Ovary (tissue), 9 donors: ENCODE measurements around the gene KCNJ10. TPM values are rescaled to one million over a fixed set of nuclear protein-coding genes. Genes with fewer than 3 reads are reported as not detected.

Source experiments
- DNase-seq, 5 donors: peaks; one replicate each; pipeline ENCODE4 v3.0.0-alpha.2; 2019 to 2020
- H3K27ac ChIP-seq, 2 donors: fragments of 200-600 bp; one replicate each; pipeline versions ENCODE4 v1.5.1 to v1.8.0; 2019 to 2022
- H3K27me3 ChIP-seq: fragments of 200-600 bp; one replicate; pipeline ENCODE4 v1.8.0; 2022
- H3K36me3 ChIP-seq: fragments of 200-600 bp; sonication (generic); one replicate; pipeline ENCODE4 v1.5.1; 2019
- H3K4me1 ChIP-seq: one replicate; pipeline ENCODE4 v1.8.1; 2013; ENCODE audit warnings: mild to moderate bottlenecking, moderate library complexity; ENCODE audit not compliant: insufficient read depth
- H3K4me3 ChIP-seq: fragments of 200-600 bp; sonication (generic); one replicate; pipeline ENCODE4 v1.5.1; 2017
- H3K9me3 ChIP-seq, 2 donors: fragments of 200-600 bp in 1 of 2; sonication (generic) in 1 of 2; one replicate each; pipeline versions ENCODE4 v1.5.1 to v1.8.1; 2013 to 2019; ENCODE audit warnings: mild to moderate bottlenecking in 1 of 2, moderate library complexity in 1 of 2
- EP300 ChIP-seq: sonication (generic); formaldehyde crosslinking; IDR thresholded peaks from one replicate; pipeline ENCODE4 v1.6.1; 2017; ENCODE audit warnings: antibody characterized with exemption
- POLR2A ChIP-seq: fragments of 450-650 bp; IDR thresholded peaks from one replicate; pipeline ENCODE4 v1.6.1; 2017; ENCODE audit warnings: antibody characterized with exemption, mild to moderate bottlenecking, moderate library complexity
- WGBS, 3 donors: extraction: QIAGEN DNeasy Blood & Tissue Kit in 1 of 3; methylation state at CpG; one replicate each; pipeline versions ENCODE4 v1.1.5 to v1.1.7; 2013 to 2017; 5-methylcytosine and 5-hydroxymethylcytosine counted together
- intact Hi-C, 4 donors: fragments of 100-400 bp; cut with DNase I; formaldehyde crosslinking; loops; one replicate each; pipeline versions ENCODE4 v1.11.0 to v1.15.1; 2022 to 2023
- polyA plus RNA-seq, 2 donors: library from polyadenylated mRNA; stranded (reverse); fragments of 200-250 nt in 1 of 2; fragments of 350-450 nt in 1 of 2; fragmentation: Illumina TruSeq in 1 of 2; extraction: RNeasy Lipid Tissue Mini Kit (QIAGEN cat#74804) in 1 of 2; gene quantifications; one replicate each; pipeline ENCODE4 v1.2.3, GENCODE V29; 2013 to 2014
- total RNA-seq, 7 donors: library from RNA; depleted of rRNA in 2 of 7; stranded (reverse); fragments of >200 nt in 2 of 7; fragmentation: NEBNext Ultra II Directional in 3 of 7; extraction: Animal tissue kit (Norgen Biotek cat#: 25700) in 3 of 7; gene quantifications; one replicate each; pipeline versions ENCODE4 v1.1.0 to v1.2.4, GENCODE V29; 2016 to 2023
- TF ChIP-seq, protein P1 (sequence below), 3 donors: fragments of 450-650 bp in 2 of 3; fragments of 200-600 bp in 1 of 3; IDR thresholded peaks; one replicate each; pipeline versions ENCODE4 v1.5.1 to v1.8.0; 2016 to 2022; ENCODE audit warnings: antibody characterized with exemption in 3 of 3, mild to moderate bottlenecking in 1 of 3
- donor health status: DM: no; HTN: no; CAD: no; lungs with moderate emphysema.
- donor health status: DM: no; HTN: no; CAD: no.
- donor health status: Bipolar disorder and iron deficiency.
- donor health status: DM: yes; HTN: yes; CAD: no.
- donor health status: DM: no; HTN: no; CAD: no.
- donor health status: DM: yes; HTN: yes; CAD: no.

Gene KCNJ10
- total and polyA plus RNA-seq, 9 donors = 0.02 to 0.28 (median 0.17) TPM; not detected in 5

DNA sequence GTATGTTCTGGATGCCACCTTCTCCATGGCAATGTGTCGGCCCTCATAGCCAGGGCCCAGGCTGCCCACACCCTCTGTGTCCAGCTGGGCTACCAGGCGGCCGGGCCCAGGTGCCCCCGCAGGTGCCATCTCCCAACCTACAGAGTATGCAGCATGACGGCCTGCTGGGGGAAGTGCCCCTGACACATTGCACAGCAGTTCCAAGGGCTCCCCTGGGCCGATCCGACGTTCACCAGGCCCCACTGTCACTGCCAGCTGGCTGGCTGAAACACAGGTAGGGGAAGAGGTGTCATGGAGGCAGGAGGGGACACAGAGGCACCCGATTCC, 23.1 kb upstream of the KCNJ10 start:
- no peaks in the 10 kb centered on the region for H3K9me3 ChIP-seq
- TF ChIP-seq EP300 = no peak
- TF ChIP-seq, protein P1, sequence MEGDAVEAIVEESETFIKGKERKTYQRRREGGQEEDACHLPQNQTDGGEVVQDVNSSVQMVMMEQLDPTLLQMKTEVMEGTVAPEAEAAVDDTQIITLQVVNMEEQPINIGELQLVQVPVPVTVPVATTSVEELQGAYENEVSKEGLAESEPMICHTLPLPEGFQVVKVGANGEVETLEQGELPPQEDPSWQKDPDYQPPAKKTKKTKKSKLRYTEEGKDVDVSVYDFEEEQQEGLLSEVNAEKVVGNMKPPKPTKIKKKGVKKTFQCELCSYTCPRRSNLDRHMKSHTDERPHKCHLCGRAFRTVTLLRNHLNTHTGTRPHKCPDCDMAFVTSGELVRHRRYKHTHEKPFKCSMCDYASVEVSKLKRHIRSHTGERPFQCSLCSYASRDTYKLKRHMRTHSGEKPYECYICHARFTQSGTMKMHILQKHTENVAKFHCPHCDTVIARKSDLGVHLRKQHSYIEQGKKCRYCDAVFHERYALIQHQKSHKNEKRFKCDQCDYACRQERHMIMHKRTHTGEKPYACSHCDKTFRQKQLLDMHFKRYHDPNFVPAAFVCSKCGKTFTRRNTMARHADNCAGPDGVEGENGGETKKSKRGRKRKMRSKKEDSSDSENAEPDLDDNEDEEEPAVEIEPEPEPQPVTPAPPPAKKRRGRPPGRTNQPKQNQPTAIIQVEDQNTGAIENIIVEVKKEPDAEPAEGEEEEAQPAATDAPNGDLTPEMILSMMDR (IDR thresholded peaks at IDR 0.05) = no peak
- TF ChIP-seq POLR2A = no peak
- intact Hi-C loops = loop anchor here in 1 of 4 donors (10.0 kb wide), 1 partner anchor 162 kb away; no protein-coding TSS in a partner anchor
- peaks cover 6% of the 10 kb centered on the region for H3K4me1 ChIP-seq
- no peaks in the 10 kb centered on the region for H3K27me3 ChIP-seq
- no peaks in the 10 kb centered on the region for H3K36me3 ChIP-seq
- 79 to 89% (median 83%) methylated on average over 6 to 9 of the region's 9 CpGs for WGBS, 3 donors
- no peak overlapping the region for H3K27ac ChIP-seq
- no peak for DNase-seq
- no peak overlapping the region for H3K4me3 ChIP-seq

DNA sequence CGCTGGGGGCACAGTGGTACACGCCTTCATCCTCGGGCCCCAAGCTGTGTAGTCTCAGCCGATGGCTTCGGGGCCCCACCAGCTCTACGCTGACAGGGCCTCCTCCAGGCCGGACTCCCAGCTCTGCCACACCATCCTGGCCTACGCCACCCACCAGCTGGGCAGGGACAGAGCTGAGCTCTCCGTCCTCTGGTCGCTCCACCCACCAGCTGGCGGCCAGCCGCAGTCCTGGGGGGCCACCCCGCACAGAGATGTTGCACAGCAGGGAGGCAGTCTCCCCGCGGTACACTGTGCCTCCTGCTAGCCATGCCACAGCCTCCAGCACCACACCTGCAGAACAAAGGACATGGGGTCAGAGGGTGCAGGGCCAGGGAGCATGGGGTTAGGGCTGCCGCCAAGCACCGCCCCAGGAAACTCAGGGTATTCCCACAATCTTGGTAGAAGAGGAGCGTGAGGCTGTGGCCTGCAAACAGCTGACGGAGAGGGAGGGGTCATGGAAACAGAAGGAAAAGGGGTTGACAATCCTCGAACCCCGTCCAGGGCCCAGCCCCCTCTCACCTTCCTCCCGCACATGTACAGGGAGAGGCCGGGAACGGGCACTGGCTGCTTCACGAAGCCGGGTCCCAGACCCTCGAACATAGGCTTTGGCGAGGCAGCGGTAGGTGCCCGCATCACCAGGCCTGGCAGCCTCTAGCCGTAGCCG, 22.6 kb upstream of the KCNJ10 start:
- intact Hi-C loops = loop anchor here in 1 of 4 donors (10.0 kb wide), 1 partner anchor 162 kb away; no protein-coding TSS in a partner anchor
- H3K27ac ChIP-seq = no peak overlapping the region
- H3K36me3 ChIP-seq = no peaks in the 10 kb centered on the region
- 93 to 95% (median 94%) methylated on average over 23 to 32 of the region's 32 CpGs for WGBS, 3 donors
- H3K27me3 ChIP-seq = no peaks in the 10 kb centered on the region
- no peak for TF ChIP-seq POLR2A
- TF ChIP-seq, protein P1 (IDR thresholded peaks at IDR 0.05) = no peak
- no peak for TF ChIP-seq EP300
- no peak for DNase-seq
- H3K4me3 ChIP-seq = no peak overlapping the region
- peaks cover 1% of the 10 kb centered on the region for H3K4me1 ChIP-seq
- H3K9me3 ChIP-seq = no peaks in the 10 kb centered on the region

DNA sequence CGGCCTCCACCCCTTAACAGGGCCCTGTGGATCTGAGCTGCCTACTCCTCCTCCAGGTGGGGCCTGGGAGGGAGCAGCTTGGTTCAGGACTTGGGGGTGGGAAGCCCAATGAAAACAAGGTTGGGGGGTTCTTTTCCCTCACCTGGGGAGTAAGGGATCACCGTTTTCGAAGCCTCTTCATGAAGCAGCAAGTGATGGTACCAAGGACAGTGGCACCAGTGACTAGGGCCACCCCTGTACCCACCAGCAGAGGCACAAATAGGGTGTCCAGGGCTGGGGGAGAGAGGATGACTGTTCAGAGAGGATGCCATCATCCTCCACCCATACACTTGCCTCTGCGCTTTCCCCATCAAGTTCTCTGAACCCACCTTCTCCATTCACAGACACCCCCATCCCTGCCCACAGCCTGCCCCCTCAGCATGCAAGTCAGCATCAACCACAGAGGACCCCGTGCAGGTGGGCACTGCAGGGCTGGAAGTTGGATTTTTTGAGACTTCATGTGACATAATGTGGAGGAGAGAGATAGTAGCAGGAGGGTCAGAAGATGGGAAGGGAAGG, 21.8 kb upstream of the KCNJ10 start:
- H3K27me3 ChIP-seq = no peaks in the 10 kb centered on the region
- intact Hi-C loops = loop anchor here in 1 of 4 donors (10.0 kb wide), 1 partner anchor 163 kb away; no protein-coding TSS in a partner anchor
- WGBS, 3 donors = 91 to 95% (median 93%) methylated on average over 5 of the region's 5 CpGs
- no peak for TF ChIP-seq EP300
- TF ChIP-seq, protein P1 (IDR thresholded peaks at IDR 0.05) = no peak
- TF ChIP-seq POLR2A = no peak
- no peak for DNase-seq
- H3K4me3 ChIP-seq = no peak overlapping the region
- no peaks in the 10 kb centered on the region for H3K9me3 ChIP-seq
- H3K4me1 ChIP-seq = no peaks in the 10 kb centered on the region
- H3K36me3 ChIP-seq = no peaks in the 10 kb centered on the region
- no peak overlapping the region for H3K27ac ChIP-seq

DNA sequence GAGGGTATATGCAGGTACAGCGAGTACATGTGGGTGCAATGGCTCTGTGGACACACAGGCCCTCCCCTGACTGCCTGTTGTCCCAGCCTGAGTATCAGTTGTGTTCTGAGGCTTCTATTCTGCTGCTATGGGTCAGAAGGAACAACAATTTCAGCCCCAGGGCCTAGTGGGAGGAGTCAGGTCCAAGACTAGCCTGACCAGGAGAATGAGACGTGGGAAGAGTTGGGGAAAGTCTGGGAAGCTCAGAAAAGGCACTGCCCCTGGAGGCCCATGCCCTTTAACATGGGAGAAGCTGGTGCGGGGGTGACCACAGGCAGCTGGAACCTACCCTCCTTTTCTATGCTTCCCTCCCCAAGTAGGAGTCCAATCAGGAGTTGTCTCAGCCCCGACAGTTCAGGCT, 20.8 kb upstream of the KCNJ10 start:
- intact Hi-C loops = loop anchor here in 1 of 4 donors (10.0 kb wide), 1 partner anchor 164 kb away; no protein-coding TSS in a partner anchor
- Histone ChIP-seq H3K9me3 (no peaks in the 10 kb centered on the region), H3K4me3 (no peak overlapping the region), H3K36me3 (no peaks in the 10 kb centered on the region), H3K27me3 (no peaks in the 10 kb centered on the region), H3K4me1 (no peaks in the 10 kb centered on the region), H3K27ac (no peak overlapping the region)
- WGBS, 3 donors = 87 to 90% (median 88%) methylated on average over 4 of the region's 4 CpGs
- TF ChIP-seq EP300 (no peak), POLR2A (no peak)
- TF ChIP-seq, protein P1 (IDR thresholded peaks at IDR 0.05) = no peak
- no peak for DNase-seq
